ENCODE measurements around the gene CAMK1G.

CAMK1G gene

GRCh38 chr1:209643285-209644020 lies 59.9 kb downstream of the CAMK1G start:
- H3K4me3 ChIP-seq (replicated peaks; ENCODE audit: low read depth, low read length), result no peak overlapping the region
- DNase-seq (ENCODE audit: extremely low read depth, low read depth), result no peak
- no peak for TF ChIP-seq CTCF (IDR thresholded peaks at IDR 0.05; ENCODE audit: low read depth, low read length, missing control alignments)

- no peak overlapping the region for H3K4me3 ChIP-seq (replicated peaks; ENCODE audit: low read depth, low read length)
- TF ChIP-seq CTCF (IDR thresholded peaks at IDR 0.05; ENCODE audit: low read depth, low read length, missing control alignments), result no peak
- DNase-seq (ENCODE audit: extremely low read depth, low read depth), result no peak
These were observed 62.3 kb downstream of the CAMK1G start for GRCh38 chr1:209645574-209646452.

GRCh38 chr1:209646558-209646957 lies 63.0 kb downstream of the CAMK1G start:
- H3K4me3 ChIP-seq (replicated peaks; ENCODE audit: low read depth, low read length), result no peak overlapping the region
- DNase-seq (ENCODE audit: extremely low read depth, low read depth), result no peak
- TF ChIP-seq CTCF (IDR thresholded peaks at IDR 0.05; ENCODE audit: low read depth, low read length, missing control alignments), result peak; percentile 30

GRCh38 chr1:209647156-209647555 lies 63.6 kb downstream of the CAMK1G start:
- no peak for DNase-seq (ENCODE audit: extremely low read depth, low read depth)
- TF ChIP-seq CTCF (IDR thresholded peaks at IDR 0.05; ENCODE audit: low read depth, low read length, missing control alignments), result no peak

GRCh38 chr1:209648346-209648745 lies 64.8 kb downstream of the CAMK1G start:
- no peak for DNase-seq (ENCODE audit: extremely low read depth, low read depth)
- H3K4me3 ChIP-seq (replicated peaks; ENCODE audit: low read depth, low read length), result no peak overlapping the region
- no peak for TF ChIP-seq CTCF (IDR thresholded peaks at IDR 0.05; ENCODE audit: low read depth, low read length, missing control alignments)

More at GRCh38 chr1:209647156-209647555, 63.6 kb downstream of the CAMK1G start:
- H3K4me3 ChIP-seq (replicated peaks; ENCODE audit: low read depth, low read length), result no peak overlapping the region

GRCh38 chr1:209648931-209649776 lies 65.6 kb downstream of the CAMK1G start:
- TF ChIP-seq CTCF (IDR thresholded peaks at IDR 0.05; ENCODE audit: low read depth, low read length, missing control alignments), result no peak
- peak; percentile 85 for DNase-seq (ENCODE audit: extremely low read depth, low read depth)
- H3K4me3 ChIP-seq (replicated peaks; ENCODE audit: low read depth, low read length), result no peak overlapping the region
